Hepatic stellate cell (primary cell): ENCODE measurements around the gene OXNAD1.
"Not testable (repeated sequence)": the region's sequence is repeated elsewhere in the genome, so short reads cannot be mapped to it uniquely, and the experiment has no call there.

Source experiments
- DNase-seq: peaks from one replicate; pipeline ENCODE4 v3.0.0; 2011; ENCODE audit warnings: low spot score

Gene OXNAD1

DNA sequence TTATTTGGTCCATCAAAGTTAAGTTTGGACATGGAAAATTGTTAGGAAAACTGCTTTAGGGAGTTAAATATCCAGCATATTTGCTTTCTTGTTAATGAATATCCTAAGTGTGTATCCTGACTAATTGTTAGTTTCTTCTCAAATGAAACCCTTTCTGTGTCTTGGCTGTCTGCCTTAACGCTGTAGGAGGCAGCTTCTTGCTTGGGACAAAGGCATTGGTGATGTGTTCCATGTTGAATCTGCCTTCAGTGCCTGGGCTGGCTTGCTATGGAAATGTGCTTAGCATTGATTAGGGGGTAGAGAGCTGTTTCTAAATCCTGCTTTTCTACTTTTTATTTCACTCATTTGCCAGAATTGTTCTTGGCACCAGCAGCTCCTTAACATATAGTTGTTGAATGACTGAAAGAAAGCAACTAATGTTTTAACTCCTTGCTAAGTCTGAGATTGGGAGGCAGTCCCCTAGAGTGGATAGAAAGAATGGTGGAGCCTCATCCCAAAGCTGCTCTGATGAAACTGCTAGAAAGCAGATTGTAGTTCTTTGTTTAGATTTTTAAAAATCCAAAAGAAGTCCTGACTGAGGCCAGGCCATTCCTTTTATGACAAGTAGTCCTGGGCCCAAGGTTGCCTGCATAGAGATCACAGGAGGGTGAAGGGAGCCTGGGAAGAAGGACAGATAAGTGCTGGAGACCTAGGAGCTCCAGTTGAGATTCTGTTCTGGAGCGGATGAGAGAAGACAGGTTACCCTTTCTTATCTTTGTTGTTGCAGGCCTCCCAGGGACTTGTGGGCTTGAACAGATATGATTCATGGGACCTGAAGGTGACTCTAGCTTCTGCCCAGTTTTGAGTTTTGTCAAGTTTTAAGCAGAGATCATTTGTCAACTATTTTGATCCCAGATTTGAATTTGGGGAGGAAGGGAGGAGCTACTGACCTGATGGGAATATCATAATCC lies 39.3 kb downstream of the OXNAD1 start:
- DNase-seq: no peak

DNA sequence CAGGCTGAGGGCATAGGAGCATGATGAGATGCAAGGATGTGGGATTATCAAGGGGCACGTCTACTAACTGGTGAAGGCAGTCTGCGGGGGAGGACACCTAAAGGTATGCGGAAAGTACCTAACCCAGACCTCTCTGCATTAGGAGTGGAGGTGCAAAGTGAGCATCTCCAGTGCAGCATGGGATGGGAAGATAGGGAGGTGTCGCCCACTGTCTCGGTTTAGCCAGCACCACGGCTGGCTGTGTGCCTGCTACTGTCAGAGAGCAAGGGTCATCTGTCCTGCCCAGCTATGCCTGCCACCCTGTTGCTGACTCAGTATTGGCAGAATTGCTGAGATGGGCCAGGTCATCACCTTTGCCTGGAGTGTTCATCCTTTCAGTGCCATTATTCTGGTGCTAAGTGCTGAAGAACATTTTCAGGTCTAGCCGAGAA lies 40.1 kb downstream of the OXNAD1 start:
- no peak for DNase-seq

- no peak for DNase-seq
Measured at GRCh38 chr3:16307832-16308531, 43.0 kb downstream of the OXNAD1 start.

GRCh38 chr3:16308727-16309126 lies 43.7 kb downstream of the OXNAD1 start:
- no peak for DNase-seq

- DNase-seq: no peak
Measured at GRCh38 chr3:16309558-16309957, 44.5 kb downstream of the OXNAD1 start.

DNA sequence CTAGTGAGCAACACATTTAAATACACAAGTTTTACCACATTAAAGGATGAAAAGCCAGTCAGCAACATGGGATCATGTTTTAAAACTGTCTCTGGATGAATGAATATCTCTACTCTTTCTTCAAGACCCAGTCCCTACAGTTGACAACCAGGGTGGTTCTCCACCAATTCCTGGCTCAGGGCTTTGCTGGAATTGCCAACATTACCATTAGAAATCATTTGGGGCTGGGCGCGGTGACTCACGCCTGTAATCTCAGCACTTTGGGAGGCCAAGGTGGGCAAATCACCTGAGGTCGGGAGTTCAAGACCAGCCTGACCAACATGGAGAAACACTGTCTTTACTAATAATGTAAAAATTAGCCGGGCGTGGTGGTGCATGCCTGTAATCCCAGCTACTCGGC lies 45.5 kb downstream of the OXNAD1 start:
- not testable (repeated sequence) for DNase-seq

- no peak for DNase-seq
Measured at GRCh38 chr3:16311960-16312451, 47.0 kb downstream of the OXNAD1 start.

DNA sequence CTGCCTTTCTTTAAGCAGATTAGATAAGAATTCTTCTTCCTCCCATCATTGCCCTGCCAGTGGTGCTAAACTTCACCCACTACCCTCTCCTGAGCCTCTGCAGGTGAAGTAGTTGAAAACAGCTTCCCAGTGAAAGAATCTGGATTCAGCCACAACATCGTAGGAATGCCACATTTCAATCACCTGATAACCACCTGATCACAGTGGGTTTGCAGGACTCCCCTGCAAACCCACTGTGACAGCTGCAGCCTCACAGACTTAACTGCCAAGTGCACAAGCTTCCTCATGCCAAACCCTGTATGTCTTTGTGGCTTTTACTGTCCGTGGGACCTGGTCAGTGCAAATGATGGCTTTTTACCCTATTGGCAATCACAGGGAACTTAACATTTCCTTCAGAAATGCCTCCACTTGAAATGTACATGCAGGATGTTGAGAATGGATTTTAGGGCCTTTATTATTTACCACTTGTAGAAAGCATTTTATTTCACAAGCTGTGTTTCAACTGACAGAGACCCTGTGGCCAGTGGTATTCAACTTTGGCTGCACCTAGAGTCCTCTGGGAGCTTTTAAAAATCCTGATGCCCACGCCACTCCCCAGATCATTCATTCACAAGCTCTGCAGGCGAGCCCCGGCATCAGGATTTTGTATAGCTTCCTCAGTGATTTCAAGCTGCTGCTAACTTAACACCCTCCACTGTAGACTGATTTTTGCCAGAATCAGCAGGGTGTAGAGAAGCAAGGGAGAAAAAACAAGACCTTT lies 49.1 kb downstream of the OXNAD1 start:
- DNase-seq: no peak

DNA sequence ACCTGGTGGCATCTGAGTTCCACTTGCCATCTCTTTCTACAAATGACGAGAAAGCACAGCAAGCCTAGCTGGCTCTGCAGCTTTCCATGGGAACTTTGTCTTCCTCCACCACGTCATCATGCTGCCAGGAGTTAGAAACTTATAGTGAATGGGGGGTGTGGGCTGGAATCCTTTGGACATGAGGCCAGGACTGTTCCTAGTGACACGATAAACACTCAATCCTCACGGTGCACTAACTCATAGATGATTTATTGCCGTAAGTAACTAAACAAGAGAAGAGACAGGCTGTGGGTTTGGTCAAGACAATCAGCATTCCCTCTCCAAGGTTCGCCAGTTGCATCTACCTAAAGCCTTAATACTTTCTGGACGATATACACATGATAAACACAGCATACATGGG lies 50.6 kb downstream of the OXNAD1 start:
- no peak for DNase-seq

DNA sequence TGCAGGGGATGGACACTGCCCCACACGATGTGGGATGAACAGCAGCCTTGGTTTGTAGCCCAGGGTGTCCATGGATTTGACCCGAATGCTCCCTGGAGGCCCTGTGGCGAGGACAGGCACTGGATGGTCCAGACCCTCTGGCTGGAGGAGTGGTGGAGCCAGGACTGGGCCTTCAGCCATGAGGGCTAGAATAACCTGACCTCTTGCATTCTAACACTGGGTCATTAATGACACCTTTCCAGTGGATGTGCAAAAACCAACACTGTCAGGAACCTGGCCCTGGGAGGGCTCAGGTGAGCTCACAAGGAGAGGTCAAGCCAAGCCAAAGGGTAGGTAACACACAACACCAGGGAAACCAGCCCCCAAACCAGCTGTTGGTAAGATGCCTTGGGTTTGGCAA lies 51.4 kb downstream of the OXNAD1 start:
- no peak for DNase-seq

GRCh38 chr3:16316847-16317560 lies 52.0 kb downstream of the OXNAD1 start:
- DNase-seq: no peak

- DNase-seq: no peak
Measured at GRCh38 chr3:16317561-16317945, 52.5 kb downstream of the OXNAD1 start.

DNA sequence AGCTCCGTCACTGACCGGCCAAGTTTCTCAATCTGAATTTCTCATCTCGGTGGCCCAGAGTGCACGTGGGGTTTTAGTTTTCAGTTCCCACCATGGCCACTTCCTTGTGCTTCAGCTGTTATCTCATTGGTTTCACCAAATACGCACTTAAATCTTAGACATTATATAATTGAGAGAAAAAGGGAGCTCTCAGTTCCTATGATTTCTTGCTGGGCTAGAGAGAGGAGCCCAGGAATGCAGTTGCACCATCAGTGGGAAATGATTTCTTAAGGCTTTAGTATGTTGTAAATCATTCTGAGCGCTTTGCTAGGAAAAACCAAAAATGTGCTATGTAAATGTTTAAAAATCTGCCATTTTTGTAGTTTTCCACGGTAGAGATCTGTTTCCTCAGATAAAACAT lies 53.2 kb downstream of the OXNAD1 start:
- no peak for DNase-seq

- no peak for DNase-seq
Measured at GRCh38 chr3:16319307-16319706, 54.3 kb downstream of the OXNAD1 start.

DNA sequence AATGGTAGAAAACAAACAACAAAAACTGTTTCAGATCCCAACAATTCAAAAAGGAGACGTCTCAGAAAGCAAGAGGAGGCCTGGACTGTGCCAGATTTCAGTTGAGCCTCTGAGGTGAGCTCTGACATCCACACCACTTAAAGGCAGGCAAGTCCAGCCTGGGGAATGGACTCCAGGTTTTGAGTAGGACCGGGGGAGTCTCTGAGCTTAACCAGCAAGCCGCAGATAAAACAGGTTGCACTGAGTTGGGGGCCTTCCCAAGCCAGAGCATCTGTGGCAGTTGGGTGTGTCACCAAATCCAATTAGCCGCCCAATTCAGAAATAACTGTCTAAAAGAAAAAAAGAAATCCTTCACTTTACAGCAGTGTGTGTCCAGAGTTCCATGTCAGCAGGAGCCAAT lies 54.7 kb downstream of the OXNAD1 start:
- no peak for DNase-seq

DNA sequence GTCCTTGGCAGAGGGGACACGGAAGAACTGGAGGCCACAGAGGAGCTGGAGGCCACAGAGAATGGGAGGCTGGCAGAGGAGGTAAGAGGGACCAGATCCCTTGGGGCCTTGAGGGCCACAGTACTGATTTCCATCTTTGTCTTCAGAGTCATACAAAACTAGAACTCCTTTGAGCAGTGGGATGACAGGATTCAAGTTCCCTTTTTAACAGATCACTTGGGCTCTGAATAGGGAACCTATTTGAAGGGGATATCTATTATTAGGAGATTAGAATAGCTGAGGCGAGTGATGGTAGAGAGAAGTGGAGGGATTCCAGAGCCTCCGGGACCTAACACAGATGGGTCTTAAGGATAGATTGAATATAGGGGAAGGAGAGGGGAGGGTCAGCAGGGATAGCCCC lies 55.7 kb downstream of the OXNAD1 start:
- DNase-seq: no peak

DNA sequence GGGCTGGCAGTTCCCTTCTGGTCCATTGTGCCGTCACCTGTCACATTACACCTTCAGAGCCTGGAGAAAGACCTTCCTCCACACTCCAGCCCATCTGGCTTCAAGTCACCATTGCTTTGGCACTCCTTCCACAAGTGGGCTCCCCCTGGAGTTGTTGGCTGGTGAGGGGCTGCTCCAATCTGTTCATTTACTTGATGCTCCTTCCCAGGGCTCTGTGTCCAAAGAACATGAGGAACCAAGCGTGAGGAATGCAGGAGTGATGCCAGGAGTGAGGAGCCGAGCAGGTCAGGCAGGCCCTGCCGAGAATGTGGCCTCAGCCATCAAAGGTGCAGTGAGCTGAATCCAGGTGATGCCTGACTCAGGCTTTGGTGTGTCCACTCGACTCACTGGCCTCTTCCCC lies 57.2 kb downstream of the OXNAD1 start:
- no peak for DNase-seq

DNA sequence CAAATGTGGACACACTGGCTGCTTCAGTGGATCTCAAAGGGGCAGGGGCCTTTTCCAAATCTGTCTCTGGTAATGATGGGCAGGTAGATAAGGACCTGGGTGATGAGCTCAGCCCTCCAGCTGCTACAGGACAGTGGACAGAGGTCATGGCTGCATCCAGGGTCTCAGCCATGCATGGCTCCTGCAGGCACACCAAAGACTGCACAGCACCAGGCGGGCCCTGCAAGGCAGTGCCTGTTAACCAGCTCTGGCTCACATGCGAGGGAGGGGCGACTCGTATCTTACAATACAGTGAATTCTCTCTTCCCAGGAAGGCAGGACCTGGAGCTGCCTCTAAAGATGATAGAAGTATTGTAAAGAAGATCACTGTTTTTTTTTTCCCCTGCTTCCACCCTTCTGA lies 58.7 kb downstream of the OXNAD1 start:
- no peak for DNase-seq

DNA sequence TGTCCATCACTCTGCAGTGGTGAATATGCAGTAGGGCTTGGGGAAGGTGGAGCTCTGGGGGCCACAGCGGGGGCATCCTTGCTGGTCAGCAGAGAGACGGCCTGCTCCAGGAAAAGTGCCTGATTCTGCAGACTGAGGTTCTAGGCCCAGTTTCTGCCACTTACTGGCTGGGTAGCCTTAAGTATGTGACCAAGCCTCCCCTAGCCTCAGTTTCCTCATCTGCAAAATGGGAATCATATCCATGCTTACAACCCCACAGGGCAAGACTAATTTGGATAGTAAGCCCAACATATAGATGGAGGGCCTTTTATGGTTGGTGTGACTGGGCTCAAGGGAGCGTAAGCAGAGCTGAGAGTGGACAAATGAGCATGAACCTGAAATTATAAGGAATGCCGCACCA lies 60.8 kb downstream of the OXNAD1 start:
- DNase-seq: no peak

GRCh38 chr3:16326724-16327349 lies 61.8 kb downstream of the OXNAD1 start:
- no peak for DNase-seq

GRCh38 chr3:16328124-16328523 lies 63.1 kb downstream of the OXNAD1 start:
- DNase-seq: no peak
